Measurements from ENCODE around the gene SLC7A1. TPM values are rescaled to one million over a fixed set of nuclear protein-coding genes. Genes with fewer than 3 reads are reported as not detected.
A peak's percentile ranks its signal among the peaks of the same experiment; 100 is the strongest.

SLC7A1 gene
- total RNA-seq, 1 donor from 2014 or later = 30.7 TPM

- intact Hi-C loops (cut with DNase I) = no loop called here
- DNase-seq (ENCODE audit: low spot score) = no peak
These were observed 95.1 kb downstream of the SLC7A1 start for GRCh38 chr13:29500386-29500785.

- intact Hi-C loops (cut with DNase I) = no loop called here
These were observed 95.9 kb downstream of the SLC7A1 start for GRCh38 chr13:29499506-29500165.

GRCh38 chr13:29498426-29499040, 97.0 kb downstream of the SLC7A1 start:
- intact Hi-C loops (cut with DNase I) = no loop called here
- DNase-seq (ENCODE audit: low spot score) = peak; percentile 73

More at GRCh38 chr13:29499506-29500165, 95.9 kb downstream of the SLC7A1 start:
- no peak for DNase-seq (ENCODE audit: low spot score)

GRCh38 chr13:29497137-29497654, 98.3 kb downstream of the SLC7A1 start:
- DNase-seq (ENCODE audit: low spot score) = peak; percentile 75
- intact Hi-C loops (cut with DNase I) = no loop called here

GRCh38 chr13:29496241-29496712, 99.2 kb downstream of the SLC7A1 start:
- intact Hi-C loops (cut with DNase I) = no loop called here
- peak; percentile 76 for DNase-seq (ENCODE audit: low spot score)

GRCh38 chr13:29494520-29494919, 101.0 kb downstream of the SLC7A1 start:
- intact Hi-C loops (cut with DNase I) = no loop called here
- peak; percentile 17 for DNase-seq (ENCODE audit: low spot score)

GRCh38 chr13:29493796-29494195, 101.7 kb downstream of the SLC7A1 start:
- intact Hi-C loops (cut with DNase I) = no loop called here
- DNase-seq (ENCODE audit: low spot score) = no peak

- DNase-seq (ENCODE audit: low spot score) = no peak
- intact Hi-C loops (cut with DNase I) = no loop called here
These were observed 104.2 kb downstream of the SLC7A1 start for GRCh38 chr13:29491248-29491647.

GRCh38 chr13:29490561-29490885, 105.0 kb downstream of the SLC7A1 start:
- intact Hi-C loops (cut with DNase I) = no loop called here
- DNase-seq (ENCODE audit: low spot score) = peak; percentile 31

- no peak for DNase-seq (ENCODE audit: low spot score)
- intact Hi-C loops (cut with DNase I) = no loop called here
These were observed 105.6 kb downstream of the SLC7A1 start for GRCh38 chr13:29489650-29490560.

GRCh38 chr13:29487466-29488454, 107.7 kb downstream of the SLC7A1 start:
- peak; percentile 57 for DNase-seq (ENCODE audit: low spot score)
- intact Hi-C loops (cut with DNase I) = no loop called here

- intact Hi-C loops (cut with DNase I) = no loop called here
- no peak for DNase-seq (ENCODE audit: low spot score)
These were observed 108.9 kb downstream of the SLC7A1 start for GRCh38 chr13:29486551-29486950.

GRCh38 chr13:29484796-29485195, 110.7 kb downstream of the SLC7A1 start:
- DNase-seq (ENCODE audit: low spot score) = peak; percentile 66
- intact Hi-C loops (cut with DNase I) = no loop called here

GRCh38 chr13:29484236-29484635, 111.3 kb downstream of the SLC7A1 start:
- intact Hi-C loops (cut with DNase I) = no loop called here
- DNase-seq (ENCODE audit: low spot score) = peak; percentile 56

- peak; percentile 67 for DNase-seq (ENCODE audit: low spot score)
- intact Hi-C loops (cut with DNase I) = no loop called here
These were observed 111.9 kb downstream of the SLC7A1 start for GRCh38 chr13:29483623-29484022.

GRCh38 chr13:29483211-29483610, 112.3 kb downstream of the SLC7A1 start:
- peak; percentile 75 for DNase-seq (ENCODE audit: low spot score)
- intact Hi-C loops (cut with DNase I) = no loop called here

- intact Hi-C loops (cut with DNase I) = no loop called here
- DNase-seq (ENCODE audit: low spot score) = no peak
These were observed 113.0 kb downstream of the SLC7A1 start for GRCh38 chr13:29482504-29482903.

- intact Hi-C loops (cut with DNase I) = no loop called here
- DNase-seq (ENCODE audit: low spot score) = peak; percentile 29
These were observed 113.9 kb downstream of the SLC7A1 start for GRCh38 chr13:29481603-29482002.
